Measurements from ENCODE around the gene SLC16A8. TPM values are rescaled to one million over a fixed set of nuclear protein-coding genes. Genes with fewer than 3 reads are reported as not detected.

SLC16A8 gene
- total RNA-seq, 1 donor from 2014 or later = not detected

DNA sequence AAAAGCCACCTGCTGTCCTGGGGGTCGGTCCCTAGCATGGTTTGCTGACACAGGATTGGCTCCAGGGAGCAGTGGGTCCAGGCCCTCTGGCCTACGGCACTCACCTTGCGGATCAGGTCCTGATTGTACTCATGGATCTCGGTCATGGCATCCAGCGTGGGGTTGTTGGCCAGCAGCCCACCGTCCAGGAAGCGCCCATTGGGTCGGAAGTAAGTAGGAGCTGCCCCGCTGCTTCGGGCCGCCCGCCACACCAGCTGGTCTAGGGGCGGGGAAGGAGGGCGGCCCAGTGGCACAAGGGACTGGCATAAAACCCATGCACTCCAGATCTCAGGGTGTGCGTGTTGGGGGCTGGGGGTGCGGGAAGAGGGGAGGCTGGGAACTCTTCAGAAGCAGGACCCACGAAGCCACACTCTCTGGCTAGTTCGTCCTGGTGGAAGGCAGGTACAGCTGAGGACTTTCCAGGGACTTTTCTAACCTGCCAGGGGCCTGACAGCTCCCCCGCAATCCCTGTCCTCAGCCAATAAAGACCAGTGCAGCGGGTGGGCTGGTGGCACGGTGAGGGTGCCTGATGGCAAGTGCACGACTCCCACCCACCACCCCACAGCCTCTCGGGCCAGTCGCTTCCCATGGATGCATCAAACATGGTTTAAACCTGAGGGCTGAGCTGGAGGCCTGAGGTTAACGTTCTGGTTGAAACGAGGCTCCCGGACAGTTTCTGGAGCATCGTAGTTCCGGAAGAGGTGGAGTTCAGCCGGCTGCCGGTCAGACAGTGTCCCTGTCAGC, 31.6 kb upstream of the SLC16A8 start:
- DNase-seq (no peak), ATAC-seq (no peak)
- intact Hi-C loops (cut with micrococcal nuclease) = no loop called here

DNA sequence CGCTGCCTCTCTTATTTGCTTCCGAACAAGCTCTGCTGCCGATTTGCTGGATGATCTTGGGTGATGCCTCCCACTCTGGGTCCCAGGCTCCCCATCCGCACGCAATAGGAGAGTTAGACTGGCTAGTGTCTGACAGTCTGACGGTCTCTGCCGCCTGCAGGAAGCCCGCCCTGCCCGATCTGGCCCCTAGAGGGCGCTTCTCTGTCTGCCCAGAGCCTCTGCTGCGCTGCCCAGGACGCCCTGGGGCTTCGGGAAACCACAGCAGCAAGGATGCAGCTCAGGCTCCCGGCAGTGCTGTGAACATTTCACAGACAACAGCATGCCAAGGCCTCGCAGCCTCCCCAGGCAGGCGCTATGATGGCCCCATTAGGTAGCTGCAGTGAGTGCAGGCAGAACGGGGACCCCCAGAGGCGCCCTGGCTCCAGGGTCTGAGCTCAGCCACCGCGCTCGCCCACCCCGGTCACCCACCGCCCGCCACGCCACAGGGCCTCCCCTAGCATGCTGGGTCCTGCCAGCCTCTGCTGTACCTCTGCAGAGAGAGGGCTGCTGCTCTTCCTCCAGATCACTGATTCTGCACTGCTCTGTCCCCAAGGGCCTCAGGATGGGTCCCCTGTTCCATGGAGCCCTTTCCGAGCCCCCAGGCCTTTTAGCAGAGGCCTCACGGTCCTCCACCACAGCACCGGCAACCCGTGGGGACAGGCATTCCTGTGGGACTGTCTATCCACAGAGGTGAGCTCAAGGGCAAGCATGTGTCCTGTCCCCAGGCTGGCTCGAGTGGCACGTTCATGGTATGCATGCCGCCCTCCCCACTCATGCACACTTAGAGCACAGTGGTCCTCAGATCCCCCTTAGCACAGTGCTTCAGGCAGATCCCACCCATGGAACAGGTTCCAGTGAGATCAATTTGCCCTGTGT, 30.8 kb upstream of the SLC16A8 start:
- ATAC-seq (peak; percentile 94), DNase-seq (peak; percentile 93)
- intact Hi-C loops (cut with micrococcal nuclease) = no loop called here

DNA sequence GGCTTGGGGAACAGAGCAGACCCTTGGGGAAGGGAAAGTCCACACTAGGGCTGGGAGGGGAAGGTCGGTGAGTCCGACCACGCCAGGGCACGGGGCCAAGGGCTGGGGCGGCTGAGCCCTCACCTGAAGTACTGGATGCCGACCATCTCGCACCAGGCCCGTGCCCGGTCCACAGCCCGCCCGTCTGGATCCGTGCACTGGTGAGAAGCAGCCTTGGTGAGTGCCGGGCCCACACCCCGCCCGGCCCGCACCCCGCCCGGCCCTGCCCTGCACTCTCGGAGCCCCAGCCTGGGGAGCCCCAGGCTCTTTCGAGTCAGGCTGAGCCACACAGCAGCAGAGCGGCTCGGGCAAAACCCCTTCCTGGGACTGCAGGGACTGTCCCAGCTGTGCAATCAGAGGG, 28.4 kb upstream of the SLC16A8 start:
- intact Hi-C loops (cut with micrococcal nuclease) = no loop called here
- DNase-seq (no peak), ATAC-seq (no peak)

DNA sequence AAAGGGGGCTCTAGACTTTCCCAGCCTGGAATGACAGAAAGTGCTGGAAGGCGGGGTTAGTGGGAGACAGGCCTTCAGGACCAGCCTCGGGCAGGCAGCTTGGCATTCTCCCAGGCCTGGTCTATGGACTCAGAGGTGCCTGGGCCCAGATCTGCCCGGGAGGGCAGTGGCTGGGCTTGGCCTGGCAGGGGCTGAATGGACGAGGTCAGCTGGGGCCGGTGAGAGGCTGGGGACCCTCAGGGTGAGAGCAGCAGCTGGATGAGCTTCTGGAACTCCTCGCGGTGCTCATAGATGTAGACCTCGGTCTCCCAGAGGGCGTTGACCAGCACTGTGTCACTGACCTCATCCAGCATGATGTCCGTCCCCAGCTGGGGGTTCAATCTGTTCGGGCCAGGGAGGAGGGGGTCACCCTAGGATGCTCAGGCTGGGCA, 28.0 kb upstream of the SLC16A8 start:
- ATAC-seq = no peak
- DNase-seq = no peak

DNA sequence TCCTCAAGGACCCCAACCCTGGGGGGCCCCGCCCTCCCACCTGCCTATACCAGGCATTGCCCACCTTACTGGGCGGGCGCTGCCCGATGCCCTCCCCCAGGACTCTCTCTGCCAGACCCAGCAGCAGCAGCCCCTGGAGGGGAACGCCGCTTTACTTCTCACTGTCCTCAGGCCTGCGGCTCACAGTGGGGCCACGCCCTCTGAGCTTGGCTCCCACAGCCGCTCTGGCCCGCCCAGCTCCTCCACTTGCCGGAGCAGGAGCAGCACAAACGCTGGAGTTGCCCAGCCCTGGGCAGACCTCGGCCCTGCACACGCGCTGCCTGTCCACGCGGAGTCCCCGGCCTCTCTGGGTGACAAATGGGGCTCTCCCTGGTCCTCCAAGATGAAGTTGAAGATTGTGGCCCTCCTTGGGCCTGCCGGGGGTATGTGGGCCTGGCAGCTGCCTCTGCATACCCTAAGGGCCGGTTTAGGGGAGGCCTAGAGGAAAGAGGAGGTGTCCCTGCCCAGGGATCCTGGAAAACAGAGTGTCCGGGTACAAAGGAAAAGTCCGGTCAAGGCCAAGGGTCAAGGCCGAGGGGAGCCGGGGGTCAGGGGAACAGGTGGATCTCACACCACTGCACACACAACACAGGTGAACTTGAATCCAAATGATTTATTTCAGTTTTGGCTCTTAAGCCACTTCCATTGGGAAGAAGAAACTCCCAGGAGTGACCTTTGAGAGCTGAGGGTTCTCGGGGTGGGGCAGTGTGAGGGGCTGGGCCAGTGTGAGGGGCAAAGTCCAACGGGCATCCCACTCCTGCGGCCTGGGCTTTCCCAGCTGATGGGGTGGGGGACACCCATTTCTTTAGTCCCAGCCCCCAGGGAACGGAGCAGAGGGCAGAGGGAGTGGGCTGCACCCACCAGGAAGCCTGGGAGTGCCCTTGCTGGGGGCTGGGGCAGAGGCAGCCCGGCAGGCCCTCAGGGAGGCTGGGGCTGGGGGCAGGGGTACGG, 27.2 kb upstream of the SLC16A8 start:
- ATAC-seq (no peak), DNase-seq (no peak)
- intact Hi-C loops (cut with micrococcal nuclease) = no loop called here

More for the DNA sequence above, 28.0 kb upstream of the SLC16A8 start:
- intact Hi-C loops (cut with micrococcal nuclease) = no loop called here

DNA sequence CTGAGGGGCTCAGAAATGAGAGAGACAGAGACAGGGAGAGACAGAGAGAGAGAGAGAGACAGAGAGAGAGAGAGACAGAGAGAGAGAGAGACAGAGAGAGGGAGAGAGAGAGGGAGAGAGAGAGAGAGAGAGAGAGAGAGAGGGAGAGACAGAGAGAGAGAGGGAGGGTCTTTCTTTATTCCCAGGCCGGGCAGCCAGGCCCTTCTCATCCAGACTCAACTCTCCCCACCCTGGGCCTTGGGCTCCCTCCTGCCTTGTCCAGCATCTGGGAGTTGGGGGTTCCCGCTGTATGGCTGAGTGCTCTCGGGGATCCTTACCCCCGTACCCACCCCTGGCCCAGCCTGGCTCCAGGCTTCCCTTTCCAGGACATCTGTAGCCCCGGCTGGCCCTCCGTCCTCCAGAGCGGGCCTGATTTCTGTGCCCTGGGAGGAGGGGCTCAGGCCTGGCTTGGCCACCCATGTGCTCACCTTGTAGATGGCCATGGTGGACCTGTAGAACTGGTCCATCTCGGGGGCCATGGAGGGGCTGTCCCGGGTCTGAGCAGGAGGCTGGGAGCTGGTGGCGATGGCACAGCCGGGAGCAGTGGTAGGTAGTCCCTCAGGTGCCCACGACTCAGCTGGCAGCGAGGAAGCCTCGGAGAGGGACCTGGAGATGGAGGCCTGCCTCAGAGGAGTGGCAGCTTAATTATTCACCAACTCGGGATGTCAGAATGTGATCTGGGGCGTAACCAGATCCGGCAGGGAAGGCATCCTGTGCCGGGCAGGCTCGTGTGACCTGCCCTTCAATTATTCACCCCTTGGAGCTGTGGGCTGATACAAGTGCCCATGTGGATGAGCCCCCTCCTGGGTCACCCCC, 26.3 kb upstream of the SLC16A8 start, which contains the start of gene BAIAP2L2:
BAIAP2L2 (minus strand) TSS at position 677 of the 855 bp plus-strand sequence; CDS start at position 518, 159 bp downstream.
- DNase-seq (no peak), ATAC-seq (no peak)

DNA sequence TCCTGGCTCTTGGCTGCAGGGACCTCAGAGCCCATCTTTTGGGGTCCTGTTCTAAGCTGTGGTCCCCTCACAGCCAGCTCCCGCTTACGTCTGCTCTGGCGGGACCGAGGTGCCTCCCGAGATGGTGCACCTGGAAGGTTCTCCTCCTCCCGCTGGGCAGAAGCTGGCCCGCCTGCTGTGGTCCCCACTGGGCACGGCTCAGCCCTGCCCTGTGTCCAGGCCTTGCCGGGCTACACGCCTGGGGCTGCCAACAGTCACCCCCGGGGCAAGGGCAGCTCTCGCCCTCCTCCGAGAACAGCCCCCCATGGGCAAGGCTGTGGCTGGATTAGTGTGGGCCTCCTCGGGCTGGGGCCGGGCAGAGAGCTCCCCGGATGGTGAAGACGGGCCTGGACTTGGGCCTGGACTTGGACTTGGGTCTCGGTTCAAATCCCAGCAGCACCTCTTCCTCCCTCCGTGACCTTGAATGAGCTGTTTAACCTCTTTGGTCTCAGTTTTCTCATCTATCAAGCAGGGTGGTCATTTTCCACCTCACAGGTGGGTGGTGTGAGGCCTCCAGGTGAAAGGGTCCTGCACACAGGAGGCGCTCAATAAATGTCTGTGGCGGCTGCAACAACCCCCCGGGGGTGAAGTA, 25.5 kb upstream of the SLC16A8 start:
- no peak for ATAC-seq
- intact Hi-C loops (cut with micrococcal nuclease) = no loop called here
- no peak for DNase-seq

More for the DNA sequence above, 26.3 kb upstream of the SLC16A8 start, which contains the start of gene BAIAP2L2:
- intact Hi-C loops (cut with micrococcal nuclease) = no loop called here

DNA sequence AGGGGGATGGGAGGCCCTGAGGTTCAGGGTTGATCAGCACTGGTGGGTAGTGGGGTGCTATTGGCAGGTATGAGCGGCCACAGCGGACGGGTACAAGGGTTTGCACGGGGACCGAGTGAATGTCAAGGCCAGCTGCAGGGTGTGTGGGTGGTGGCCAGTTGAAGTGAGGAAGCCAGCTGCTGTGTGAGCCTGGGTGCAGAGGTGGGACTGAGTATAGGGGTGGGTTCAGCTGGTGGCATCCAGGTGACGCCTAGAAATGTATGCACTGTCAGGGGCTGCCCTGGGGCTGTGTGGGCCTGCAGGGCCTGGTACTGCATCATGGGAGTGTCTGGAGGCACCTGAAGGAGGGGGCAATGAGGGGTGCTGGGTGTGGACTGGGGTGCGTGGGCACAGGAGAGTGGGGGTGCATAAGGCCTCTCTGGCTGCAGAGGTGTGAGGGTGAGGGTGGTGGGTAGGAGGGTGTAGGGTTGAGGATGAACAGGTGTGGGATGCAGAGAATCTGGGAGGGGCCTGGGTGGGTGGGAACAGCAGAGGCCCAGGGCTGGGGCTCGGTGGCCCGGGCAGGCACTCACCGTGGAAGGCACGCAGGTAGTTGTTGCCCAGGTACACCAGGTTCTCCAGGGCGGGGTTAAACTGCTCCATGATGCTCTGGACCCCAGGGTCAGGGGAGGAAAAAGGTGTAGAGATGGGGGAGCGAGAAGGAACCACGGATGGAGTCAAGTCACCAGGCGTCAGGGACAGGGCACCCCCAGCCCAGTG, 24.8 kb upstream of the SLC16A8 start:
- DNase-seq (no peak), ATAC-seq (no peak)
- intact Hi-C loops (cut with micrococcal nuclease) = no loop called here

DNA sequence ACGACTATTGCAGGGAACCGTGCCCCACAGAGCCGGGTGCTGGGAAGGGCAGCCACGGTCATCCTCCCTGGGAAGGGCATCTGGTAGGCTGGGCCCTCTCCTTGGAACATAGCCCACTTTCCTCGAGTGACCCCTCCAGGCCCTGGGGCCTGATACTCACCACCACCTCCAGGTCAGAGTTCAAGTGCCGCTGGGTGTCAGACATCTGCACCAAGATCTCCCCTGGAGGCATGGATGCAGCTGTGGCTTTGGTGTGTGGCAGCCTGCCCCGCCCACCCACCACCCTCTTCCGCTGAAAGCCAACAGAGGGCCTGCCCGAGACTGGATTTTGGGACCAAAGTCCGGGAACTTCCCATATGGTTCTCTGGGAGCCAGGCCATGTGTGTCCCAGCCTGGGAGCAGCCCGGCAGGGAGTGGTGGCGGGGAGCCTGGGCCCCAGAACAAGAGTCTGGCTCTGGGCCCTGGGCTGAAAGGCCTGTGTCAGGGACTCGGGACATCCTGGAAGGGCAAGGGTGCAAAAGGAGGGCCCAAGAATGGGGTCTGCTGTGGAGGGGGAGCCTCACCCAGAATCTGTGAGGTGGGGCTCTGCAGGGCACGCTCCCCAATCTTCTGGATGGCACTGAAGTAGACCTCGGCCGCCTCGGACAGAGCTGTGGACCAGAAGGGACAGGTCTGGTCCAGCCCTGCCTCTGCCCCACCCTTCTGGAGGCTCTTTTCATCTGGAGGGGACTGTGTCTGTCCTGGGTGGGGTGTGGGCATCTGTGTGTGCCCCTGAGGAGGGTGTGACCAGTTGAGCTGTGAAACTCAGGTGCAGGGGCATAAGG, 23.9 kb upstream of the SLC16A8 start:
- DNase-seq = no peak
- ATAC-seq = peak; percentile 51
- intact Hi-C loops (cut with micrococcal nuclease) = no loop called here

DNA sequence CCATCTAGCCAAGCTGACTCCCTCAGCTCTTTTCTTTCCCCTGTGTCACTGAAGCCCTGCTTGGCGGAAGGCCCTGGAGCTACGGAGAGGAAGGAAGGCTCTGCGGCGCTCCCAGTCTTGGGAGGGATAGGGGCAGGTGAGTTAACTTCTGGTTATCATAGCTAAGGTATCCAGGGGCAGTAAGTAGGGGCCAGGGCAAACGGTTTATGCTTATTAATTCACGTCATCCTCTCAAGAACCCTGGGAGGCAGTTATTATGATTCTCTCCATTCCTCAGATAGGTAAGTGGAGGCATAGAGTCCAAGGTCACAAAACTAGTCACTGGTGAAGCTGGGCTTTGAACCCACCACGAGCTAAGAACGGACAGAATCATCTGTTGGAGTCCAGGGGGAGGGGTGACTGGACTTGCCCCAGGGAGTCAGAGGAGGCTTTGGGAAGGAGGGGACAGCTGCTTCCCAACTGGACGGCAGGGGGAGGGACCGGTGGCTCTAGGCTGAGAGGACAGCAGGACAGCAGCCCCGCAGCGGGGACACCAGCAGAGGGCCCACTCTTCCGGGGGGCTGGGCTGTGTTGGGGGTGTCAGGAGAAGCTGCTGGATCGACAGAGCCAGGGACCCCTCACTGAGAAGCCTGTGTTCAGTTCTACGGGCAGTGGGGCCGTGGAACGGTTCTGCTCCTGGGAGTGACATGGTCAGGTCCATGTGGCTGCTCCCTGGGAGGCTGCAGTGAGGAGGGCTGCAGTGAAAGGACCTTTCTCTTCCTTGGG, 23.0 kb upstream of the SLC16A8 start:
- ATAC-seq = no peak
- DNase-seq = no peak
- intact Hi-C loops (cut with micrococcal nuclease) = no loop called here

DNA sequence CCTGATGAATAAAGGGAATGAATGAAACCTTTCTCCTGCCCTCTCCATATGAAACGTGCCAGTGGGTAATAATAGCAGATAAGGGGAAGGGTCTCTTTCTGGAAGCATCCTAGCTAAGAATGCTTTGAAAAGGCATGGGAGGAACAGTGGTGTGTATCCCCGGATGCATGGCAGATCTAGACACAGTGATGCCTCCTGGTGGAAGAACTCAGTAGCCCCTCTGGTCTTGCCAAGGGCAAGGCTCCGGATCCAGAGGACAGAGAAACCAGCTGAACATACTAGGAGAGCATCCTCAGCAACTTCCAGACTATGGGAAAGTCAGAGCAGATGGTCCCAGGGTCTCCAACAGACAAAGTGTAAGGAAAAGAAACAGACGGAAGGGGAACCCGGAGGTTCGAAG, 20.1 kb upstream of the SLC16A8 start:
- DNase-seq (peak; percentile 2), ATAC-seq (peak; percentile 60)
- intact Hi-C loops (cut with micrococcal nuclease) = no loop called here

DNA sequence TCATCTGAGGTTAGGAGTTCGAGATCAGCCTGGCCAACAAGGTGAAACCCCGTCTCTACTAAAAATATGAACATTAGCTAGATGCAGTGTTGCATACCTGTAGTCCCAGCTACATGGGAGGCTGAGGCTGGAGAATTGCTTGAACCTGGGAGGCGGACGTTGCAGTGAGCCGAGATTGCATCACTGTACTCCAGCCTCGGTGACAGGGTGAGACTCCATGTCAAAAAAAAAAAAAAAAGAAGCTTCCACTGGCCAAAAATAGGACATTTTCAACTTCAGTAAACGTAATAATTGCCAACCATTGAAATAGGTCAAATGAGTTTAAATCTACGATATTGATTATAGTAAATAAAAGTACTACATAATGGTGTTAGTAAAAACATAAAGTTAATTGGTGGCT, 19.7 kb upstream of the SLC16A8 start:
- ATAC-seq = no peak
- DNase-seq = no peak
- intact Hi-C loops (cut with micrococcal nuclease) = no loop called here

DNA sequence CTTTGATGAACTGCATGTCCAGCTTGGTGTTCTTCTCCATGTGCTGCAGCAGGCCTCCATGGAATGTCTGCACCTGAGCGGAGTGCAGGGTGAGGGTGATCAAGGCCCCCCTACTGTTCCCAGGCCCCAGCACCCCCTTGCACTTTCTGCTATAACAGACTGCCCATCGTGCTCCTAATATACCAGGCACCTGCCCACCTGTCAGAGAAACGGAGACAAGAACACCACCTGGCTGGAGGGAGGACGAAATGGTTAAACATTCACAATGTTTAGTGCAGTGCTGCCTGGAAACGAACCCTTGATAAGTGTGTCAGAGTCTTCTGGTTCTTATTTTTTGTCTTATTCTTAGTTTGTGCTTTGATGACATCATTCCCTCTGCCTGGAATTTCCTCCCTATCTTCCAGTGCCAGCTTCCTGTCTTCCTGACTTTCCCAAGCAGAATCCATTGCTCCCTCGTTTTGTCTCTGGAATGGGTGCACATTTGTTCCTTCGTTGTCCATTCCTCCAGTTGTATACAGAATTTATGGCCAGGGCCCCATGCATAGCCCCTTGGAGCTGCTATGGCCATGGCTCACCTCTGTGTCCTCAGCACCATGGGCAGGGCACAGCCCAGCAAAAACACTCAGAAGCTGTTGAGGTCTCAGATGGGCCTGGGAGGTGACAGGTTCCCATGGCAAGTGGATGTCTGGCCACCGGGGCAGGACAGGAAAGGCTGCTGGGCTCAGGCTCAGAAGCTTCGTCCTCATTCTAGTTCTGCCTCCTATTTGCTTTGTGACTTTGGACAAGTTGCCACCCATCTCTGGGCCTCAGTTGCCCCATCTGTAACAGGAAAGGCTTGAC, 14.6 kb upstream of the SLC16A8 start:
- intact Hi-C loops (cut with micrococcal nuclease) = no loop called here
- DNase-seq (peak; percentile 16), ATAC-seq (no peak)

DNA sequence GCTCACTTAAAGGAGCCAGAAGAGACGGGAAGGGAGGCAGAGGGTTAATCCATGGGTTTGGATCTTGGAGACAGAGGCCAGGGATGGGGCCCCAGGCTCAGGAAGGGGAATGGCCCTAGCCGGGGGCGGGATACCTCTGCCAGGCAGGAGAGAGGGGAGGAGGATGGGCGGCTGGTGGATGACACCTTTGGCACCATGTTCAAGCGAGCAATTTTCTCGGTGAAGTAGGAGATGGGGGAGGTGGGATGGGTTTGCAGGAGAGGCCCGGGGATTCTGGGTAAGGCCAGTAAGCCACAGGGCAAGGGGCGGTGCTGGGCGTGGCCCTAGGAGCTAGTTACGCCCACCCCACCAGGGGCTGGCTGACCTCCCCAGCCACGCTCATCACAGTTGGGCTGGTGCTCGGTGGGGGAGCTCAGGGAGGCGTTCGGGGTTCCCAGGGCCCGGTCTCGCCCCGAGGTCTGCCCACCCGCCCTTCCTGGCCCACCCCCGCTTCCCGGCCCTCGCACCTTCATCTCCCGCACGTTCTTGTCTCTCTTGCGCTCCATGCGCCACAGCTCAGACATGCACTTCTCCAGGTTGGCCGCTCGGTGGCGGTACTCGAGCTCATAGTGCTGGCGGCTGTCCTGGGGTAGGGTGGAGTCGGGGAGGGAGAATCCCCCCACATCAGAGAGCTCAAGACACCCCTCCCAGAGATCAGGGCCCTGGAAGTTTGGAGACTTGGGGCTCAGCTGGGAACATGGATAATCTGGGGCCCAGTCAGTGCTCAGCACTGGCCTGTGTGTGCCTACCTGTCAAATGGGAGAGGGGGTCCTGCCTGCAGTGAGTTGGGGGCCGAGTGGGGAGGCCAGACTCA, 13.8 kb upstream of the SLC16A8 start:
- no peak for ATAC-seq
- intact Hi-C loops (cut with micrococcal nuclease) = no loop called here
- peak; percentile 30 for DNase-seq
